GM21526 (cell line): Measurements from ENCODE around the gene SHD.
"Not testable (repeated sequence)": the region's sequence is repeated elsewhere in the genome, so short reads cannot be mapped to it uniquely, and the experiment has no call there.

Experiments
- ATAC-seq: cut with Tn5 transposase; IDR thresholded peaks from one replicate; pipeline ENCODE4 v1.9.1; 2021; ENCODE audit warnings: moderate library complexity; ENCODE audit not compliant: unreplicated experiment, low FRiP score

Gene SHD

DNA sequence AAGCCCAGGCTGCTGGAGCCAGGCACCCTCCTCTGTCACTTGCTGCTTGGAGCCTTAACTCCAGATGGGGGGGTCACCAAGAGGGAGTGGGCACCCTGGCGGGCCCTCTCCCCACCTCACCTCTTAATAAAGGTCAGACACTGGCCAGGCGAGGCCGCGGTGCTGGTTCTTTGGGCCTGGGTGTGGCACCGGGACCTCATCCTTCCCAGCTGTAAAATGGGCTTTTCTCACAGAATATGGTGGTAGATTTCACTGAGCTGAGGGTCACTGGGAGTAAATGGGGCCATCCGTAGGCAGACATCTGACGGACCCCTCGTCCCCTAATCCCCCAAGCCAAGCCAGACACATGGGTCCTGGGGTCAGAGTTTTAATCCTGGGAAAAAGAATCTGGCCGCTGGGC is 44.6 kb downstream of the SHD start:
- no peak for ATAC-seq

DNA sequence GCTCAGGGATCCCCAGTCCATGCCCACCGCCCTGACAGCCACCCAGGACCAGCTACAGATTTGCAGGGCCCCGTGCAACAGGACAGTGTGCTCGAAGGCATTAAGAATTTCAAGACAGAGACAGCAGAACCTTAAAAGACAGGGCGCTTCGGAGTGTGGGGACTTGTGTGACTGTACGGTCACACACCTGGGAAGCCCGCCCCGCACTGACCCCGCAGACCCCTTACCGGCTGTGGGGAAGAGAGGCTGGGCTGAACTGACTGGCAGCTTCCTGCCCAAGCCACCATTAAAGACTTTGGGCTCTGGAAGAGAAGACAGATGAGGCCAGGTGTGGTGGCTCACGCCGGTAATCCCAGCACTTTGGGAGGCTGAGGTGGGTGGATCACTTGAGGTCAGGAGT is 45.2 kb downstream of the SHD start:
- no peak for ATAC-seq

DNA sequence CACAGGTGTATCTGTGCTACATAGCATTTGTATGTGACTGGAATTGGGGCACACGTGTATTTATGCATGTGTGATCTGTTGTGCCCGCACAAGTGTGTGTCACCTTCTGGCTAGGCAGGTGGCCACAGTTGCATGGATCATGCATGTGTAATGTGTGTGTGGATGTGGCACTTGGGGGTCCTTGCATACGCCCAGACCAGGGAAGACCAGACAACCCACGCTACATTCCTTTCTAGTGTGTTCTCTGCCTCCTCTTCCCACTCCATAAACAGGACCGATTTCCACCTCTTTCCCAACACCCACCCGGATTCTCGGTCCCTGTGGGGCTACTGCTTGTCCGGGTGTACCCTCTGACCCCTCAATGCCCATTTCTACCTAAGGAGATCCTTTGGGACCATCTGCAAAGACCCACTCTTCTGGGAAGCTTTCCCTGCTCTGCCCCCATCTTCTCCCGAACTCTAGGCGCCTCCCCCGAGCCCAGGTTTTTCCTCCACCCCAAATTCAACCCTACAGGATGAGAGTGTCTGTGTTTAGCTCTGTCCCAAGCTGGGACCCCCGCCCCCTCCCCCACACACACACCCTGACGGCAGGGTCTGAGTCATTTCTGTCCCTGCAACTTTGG is 47.3 kb downstream of the SHD start:
- no peak for ATAC-seq

DNA sequence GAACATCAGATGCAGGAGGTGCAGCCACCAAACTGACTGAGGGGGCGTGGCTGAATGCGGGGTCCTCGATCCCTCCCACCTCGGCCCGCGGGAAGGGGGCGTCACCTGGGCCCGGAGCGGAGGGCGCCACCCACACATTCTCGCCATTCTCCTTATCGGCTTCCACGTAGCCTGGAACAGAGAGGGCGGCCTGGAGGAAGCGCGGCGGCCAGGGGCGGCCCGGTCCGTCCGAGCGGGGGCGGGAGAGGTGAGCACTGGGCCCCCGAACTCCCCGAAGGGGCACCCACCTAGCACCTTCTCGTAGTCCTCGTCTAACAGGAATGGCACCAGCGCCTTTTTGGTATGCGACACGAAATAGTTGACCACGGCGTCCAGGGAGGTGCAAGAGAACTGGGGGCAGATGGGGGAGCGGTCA is 47.8 kb downstream of the SHD start:
- no peak for ATAC-seq

DNA sequence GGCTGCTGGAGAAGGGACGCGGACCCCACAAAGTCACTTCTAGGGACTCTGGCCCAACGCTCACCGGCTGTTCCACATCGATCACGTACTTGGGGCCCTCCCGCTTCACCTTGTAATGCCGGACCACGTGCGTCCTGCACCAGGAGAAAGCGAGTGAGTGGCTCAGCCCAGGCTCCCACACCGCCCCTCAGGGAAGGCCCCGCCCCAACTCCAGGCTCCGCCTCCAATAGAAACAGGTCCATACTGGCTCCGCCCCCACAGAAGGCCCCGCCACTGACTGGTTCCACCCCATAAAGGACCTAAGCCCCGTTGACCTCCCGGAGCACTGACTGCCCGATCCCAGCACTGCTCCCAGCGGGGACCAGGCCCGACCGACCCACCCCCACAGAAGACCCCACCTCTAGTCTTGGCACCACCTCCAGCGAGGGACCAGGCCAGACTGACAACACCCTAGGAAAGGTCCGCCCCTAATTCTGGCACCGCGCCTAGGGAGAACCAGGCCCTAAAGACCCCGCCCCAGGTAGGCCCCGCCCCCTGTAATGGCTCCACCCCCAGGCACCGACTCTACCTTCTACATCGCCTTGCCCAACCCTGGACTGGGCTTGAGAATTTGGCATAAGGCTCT is 48.3 kb downstream of the SHD start:
- peak; percentile 4 for ATAC-seq

DNA sequence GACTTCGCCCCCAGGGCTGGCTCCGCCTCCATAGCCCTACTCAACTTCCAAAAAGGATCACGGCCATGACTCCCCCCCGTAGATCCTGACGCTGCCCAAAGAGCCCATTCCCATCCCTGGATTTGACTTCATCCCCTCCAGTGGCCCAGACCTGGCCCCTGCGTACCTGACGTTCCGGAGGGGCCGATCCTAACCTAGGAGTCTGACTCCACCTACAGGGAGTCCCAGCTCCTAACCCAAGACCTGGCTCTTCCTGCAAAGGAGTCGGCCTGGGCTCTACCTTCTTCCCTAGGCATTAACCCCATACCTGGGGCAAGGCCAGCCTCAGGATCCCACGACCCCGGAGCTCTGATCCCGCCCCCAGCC is 48.8 kb downstream of the SHD start:
- ATAC-seq = peak; percentile 13

DNA sequence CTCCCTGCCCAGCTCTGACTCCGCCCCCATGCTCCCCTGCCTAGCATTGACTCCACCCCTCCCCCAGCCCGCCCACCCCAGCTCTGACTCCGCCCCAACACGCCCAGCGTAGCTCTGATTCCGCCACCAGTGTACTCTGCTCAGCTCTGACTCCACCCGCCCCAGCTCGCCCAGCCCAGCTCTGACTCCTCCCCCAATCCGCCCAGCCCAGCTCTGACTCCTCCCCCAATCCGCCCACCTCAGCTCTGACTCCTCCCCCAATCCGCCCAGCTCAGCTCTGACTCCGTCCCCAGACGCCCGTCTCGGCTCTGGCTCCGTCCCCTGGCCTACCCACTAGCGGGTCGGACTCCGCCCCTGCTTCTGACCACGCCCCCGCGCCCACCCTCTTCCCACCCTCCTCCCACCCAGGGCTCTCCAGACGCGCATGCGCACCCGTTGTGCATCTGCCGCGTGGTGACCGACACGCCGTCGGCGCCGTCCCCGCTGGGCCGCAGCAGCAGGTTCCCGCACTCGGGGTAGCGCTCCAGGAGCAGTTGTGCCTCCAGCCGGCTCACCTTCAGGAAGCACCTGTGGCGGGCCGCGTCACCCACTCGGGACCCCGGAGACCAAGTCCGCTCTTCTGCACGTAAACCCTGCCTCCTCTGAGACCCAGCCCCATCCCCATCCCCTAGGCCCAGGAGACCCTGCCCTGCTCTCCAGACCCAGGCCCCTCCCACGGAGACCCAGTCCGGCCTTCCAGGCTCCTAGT is 49.4 kb downstream of the SHD start:
- peak; percentile 57 for ATAC-seq

DNA sequence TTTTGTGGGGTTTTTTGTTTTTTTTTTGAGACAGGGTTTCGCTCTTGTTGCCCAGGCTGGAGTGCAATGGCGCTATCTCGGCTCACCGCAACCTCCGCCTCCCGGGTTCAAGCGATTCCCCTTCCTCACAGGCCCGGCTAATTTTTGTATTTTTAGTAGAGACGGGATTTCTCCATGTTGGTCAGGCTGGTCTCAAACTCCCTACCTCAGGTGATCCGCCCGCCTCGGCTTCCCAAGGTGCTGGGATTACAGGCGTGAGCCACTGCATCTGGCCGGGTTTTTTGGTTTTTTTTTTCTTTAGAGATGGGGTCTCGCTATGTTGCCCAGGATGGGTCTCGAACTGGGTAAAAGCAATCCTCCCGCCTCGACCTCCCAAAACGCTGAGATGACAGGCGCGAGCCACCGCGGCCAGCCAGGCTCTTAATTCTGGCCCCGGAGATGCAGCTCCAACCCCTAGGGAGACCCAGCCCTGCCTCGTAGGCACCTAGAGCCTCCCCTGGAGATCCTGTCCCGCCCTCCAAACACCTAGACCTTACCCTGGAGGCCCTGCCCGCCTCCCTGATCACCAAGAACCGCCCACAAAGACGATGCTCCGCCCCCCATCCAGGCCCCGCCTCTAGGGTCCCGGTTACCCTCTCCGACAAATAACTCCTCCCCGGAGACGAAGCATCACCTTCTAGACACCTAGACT is 50.1 kb downstream of the SHD start:
- ATAC-seq = not testable (repeated sequence)

DNA sequence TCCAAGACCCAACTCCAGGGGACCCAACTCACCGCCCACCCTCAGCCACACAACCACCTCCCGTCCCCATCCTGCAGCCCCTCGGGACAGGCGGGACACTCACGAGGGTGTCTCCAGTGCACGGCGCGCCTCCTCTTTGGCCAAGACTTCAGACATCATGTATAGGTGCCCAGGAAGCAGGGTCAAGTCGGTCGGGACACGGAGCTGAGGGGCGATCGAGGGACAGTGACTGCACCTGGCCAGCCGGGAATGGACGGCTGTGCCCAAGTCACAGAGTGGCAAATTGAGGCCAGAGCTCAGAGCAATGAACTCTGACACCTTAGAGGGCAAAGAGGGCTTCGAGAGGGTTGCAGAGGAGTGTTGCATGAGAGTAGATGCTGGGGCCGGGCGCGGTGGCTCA is 50.8 kb downstream of the SHD start:
- no peak for ATAC-seq

DNA sequence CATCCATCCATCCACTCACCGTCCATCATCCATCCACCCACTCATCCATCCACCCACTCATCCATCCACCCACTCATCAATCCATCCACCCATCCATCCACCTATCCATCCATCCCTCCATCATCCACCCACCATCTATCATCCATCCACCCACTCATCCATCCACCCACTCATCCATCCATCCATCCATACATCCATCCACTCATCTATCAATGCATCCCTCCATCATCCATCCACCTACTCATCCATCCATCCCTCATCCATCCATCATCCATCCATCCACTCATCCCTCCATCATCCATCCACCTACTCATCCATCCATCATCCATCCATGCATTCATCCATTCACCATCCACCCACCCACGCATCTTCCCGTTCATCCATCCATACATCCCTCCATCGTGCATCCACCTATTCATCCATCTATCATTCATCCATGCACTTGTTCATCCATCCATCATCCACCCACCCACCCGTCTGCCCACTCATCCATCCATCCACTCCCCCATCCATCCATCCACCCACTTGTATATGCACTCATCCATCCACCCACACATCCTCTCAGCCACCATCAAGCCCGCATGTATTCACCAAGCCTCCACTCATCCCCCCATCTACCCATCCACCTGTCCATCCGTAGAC is 56.0 kb downstream of the SHD start:
- no peak for ATAC-seq

DNA sequence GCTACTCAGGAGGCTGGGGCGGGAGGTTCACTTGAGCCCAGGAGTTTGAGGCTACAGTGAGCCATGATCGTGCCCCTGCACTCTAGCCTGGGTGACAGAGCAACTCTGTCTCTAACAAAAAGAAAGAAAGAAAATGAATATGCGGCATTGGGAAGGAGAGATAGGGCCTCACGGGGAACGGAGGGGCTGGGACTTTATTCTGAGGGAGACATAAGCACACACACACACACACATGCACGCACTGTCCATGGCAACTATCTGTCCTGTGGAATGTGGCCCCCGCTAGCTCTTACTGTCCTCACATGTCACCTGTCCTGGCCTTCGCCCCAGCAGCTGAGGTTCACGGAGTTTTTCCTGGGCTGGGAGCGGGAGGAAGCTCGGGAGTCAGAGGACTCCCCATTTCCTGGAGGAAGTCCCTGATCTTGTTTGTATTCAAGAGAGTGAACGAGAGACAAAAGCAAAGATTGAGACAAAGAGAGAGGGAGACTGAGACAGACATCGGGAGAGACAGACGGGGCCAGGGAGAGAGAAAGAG is 58.9 kb downstream of the SHD start:
- no peak for ATAC-seq

DNA sequence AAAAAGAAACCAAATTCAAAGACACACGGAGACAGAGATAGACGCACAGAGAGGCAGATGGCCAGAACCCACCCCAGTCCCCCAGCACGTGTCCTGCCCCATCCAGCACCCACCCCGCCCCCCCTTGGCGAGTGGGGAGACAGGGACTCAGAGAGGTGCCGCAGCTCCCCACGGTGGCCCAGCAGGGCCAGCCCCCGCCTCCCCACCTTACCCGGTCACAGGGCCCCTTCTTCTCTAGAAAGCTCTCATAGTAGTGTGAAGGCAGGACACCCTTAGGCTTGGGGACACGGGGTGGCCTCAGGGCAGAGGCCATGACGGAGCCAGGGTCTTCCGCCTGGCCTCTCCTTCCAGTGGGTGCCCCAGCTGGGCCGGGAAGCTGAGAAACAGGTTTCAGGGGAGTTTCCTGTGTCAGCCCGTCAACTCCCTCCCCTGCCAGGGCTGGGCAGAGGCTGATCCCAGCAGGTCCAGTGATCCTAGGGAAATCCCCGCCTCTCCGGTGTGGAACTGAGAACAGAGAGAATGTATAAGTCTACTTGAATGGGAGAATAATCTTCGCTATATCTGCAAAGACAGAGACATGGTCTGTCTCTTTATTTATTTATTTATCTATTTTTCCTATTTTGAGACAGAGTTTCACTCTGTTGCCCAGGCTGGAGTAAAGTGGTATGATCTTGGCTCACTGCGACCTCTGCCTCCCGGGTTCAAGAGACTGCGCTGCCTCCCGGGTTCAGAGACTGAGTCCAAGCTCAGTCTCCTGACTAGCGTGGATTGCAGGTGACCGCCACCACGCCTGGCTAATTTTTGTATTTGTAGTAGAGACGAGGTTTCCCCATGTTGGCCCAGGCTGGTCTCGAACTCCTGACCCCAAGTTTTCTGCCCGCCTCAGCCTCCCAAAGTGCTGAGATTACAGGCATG is 59.6 kb downstream of the SHD start, which contains the start of gene STAP2:
TSS of gene STAP2 (minus strand) at position 387 of the 915 bp plus-strand sequence. CDS start at position 313, 74 bp downstream.
- ATAC-seq = no peak
